ENCODE results near the gene RNF5. TPM values are rescaled to one million over a fixed set of nuclear protein-coding genes. Genes with fewer than 3 reads are reported as not detected.

Gene RNF5
- total and polyA plus RNA-seq, 9 of the 15 experiments (the other 6 are each of a cell fraction or from before 2014, with no cell fraction given) = 62.2 to 245 (median 129) TPM

GRCh38 chr6:32178547-32179440 is 589 bp downstream of the RNF5 start (continued):
- TF ChIP-seq USF2 (CRISPR knock-in tag; IDR thresholded peaks at IDR 0.05) = peak; percentile 78
- TF ChIP-seq ZNF639 (CRISPR knock-in tag; conservative IDR thresholded peaks at IDR 0.05 in 1 of 2, IDR thresholded peaks at IDR 0.05 in 1 of 2) = 0 out of 4 replicates have a peak, but pooled peaks of 1 of the 2 experiments have one; percentile 44
- TF ChIP-seq PHF21A (IDR thresholded peaks at IDR 0.05; ENCODE audit: borderline replicate concordance, low read depth) = peak; percentile 71; the same call in 1 of the 2 replicates
- no peak for TF ChIP-seq E4F1 (CRISPR knock-in tag; IDR thresholded peaks at IDR 0.05; ENCODE audit: borderline replicate concordance)
- TF ChIP-seq PYGO2 (tag; IDR thresholded peaks at IDR 0.05) = no peak
- TF ChIP-seq SMARCE1 (IDR thresholded peaks at IDR 0.05) = peak; percentile 36; the same call in 1 of the 2 replicates
- TF ChIP-seq TCF7L2 (IDR thresholded peaks at IDR 0.05; ENCODE audit: low read depth, low read length) = no peak
- TF ChIP-seq ZNF124 (CRISPR knock-in tag; IDR thresholded peaks at IDR 0.05) = no peak
- TF ChIP-seq GATA2 (CRISPR knock-in tag; IDR thresholded peaks at IDR 0.05) = peak; percentile 21; the same call in 1 of the 2 replicates
- no peak for TF ChIP-seq ASH1L (IDR thresholded peaks at IDR 0.05; ENCODE audit: borderline replicate concordance, low read depth, partially characterized antibody)
- no peak for TF ChIP-seq SLC30A9 (CRISPR knock-in tag; IDR thresholded peaks at IDR 0.05)
- peak; percentile 66; the same call in 1 of the 2 replicates for TF ChIP-seq TAF7 (tag; IDR thresholded peaks at IDR 0.05)
- TF ChIP-seq ZBED1 (IDR thresholded peaks at IDR 0.05) = no peak
- TF ChIP-seq WHSC1 (IDR thresholded peaks at IDR 0.05; ENCODE audit: low read length) = no peak
- TF ChIP-seq LARP7 (IDR thresholded peaks at IDR 0.05) = no peak
- no peak for TF ChIP-seq KDM5B (IDR thresholded peaks at IDR 0.05; ENCODE audit: insufficient replicate concordance, low read depth, low read length)
- TF ChIP-seq BHLHE40 (IDR thresholded peaks at IDR 0.05; ENCODE audit: low read length) = peak; percentile 87
- no peak for TF ChIP-seq FOXJ2 (tag; IDR thresholded peaks at IDR 0.05)
- 0 out of 2 replicates have a peak, but pooled peaks have one; percentile 12 for TF ChIP-seq ZNF263 (CRISPR knock-in tag; IDR thresholded peaks at IDR 0.05; ENCODE audit: borderline replicate concordance)
- TF ChIP-seq CREB1 (IDR thresholded peaks at IDR 0.05) = no peak
- no peak for TF ChIP-seq CREB1 (CRISPR knock-in tag; IDR thresholded peaks at IDR 0.05)
- TF ChIP-seq, protein P1, sequence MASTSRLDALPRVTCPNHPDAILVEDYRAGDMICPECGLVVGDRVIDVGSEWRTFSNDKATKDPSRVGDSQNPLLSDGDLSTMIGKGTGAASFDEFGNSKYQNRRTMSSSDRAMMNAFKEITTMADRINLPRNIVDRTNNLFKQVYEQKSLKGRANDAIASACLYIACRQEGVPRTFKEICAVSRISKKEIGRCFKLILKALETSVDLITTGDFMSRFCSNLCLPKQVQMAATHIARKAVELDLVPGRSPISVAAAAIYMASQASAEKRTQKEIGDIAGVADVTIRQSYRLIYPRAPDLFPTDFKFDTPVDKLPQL (IDR thresholded peaks at IDR 0.05; ENCODE audit: extremely low read depth, insufficient read length) = no peak
- TF ChIP-seq ZNF143 (CRISPR knock-in tag; IDR thresholded peaks at IDR 0.05) = no peak
- TF ChIP-seq NR1H2 (CRISPR knock-in tag; IDR thresholded peaks at IDR 0.05) = 0 out of 2 replicates have a peak, but pooled peaks have one; percentile 52

Measured in K562 (cell line).